H4 (cell line): ENCODE measurements around the gene XIRP1. TPM values are rescaled to one million over a fixed set of nuclear protein-coding genes. Genes with fewer than 3 reads are reported as not detected.
"Not testable (repeated sequence)": the region's sequence is repeated elsewhere in the genome, so short reads cannot be mapped to it uniquely, and the experiment has no call there.

Experiments used
- DNase-seq: peaks from one replicate; pipeline ENCODE4 v3.0.0-alpha.2; 2015; ENCODE audit warnings: low spot score
- total RNA-seq: library from RNA; depleted of rRNA; stranded (reverse); fragments of >200 nt; shearing (Covaris generic); gene quantifications from 2 replicates; pipeline ENCODE4 v1.2.3, GENCODE V29; 2014

XIRP1 gene
- total RNA-seq, 1 experiment from 2014 or later: not detected

GRCh38 chr3:39185326-39185958, 7.0 kb downstream of the XIRP1 start:
- DNase-seq: no peak

DNA sequence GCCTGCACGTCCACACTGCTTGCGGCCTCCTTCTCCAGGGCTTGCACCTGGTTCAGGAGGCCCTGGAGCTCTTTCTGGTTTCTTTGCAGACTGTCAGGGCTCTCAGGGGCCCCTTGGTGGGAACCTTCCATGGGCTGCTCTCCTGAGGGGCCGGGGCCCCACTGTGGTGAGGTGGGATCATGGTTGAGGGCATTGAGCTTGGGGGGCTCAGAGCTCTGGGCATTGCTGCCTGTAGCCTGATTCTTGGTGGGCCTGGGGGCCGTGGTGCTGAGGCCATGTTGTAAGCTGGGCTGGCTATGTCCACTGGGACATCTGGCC, 7.5 kb downstream of the XIRP1 start:
- no peak for DNase-seq

GRCh38 chr3:39184081-39184967, 8.1 kb downstream of the XIRP1 start:
- DNase-seq: no peak

DNA sequence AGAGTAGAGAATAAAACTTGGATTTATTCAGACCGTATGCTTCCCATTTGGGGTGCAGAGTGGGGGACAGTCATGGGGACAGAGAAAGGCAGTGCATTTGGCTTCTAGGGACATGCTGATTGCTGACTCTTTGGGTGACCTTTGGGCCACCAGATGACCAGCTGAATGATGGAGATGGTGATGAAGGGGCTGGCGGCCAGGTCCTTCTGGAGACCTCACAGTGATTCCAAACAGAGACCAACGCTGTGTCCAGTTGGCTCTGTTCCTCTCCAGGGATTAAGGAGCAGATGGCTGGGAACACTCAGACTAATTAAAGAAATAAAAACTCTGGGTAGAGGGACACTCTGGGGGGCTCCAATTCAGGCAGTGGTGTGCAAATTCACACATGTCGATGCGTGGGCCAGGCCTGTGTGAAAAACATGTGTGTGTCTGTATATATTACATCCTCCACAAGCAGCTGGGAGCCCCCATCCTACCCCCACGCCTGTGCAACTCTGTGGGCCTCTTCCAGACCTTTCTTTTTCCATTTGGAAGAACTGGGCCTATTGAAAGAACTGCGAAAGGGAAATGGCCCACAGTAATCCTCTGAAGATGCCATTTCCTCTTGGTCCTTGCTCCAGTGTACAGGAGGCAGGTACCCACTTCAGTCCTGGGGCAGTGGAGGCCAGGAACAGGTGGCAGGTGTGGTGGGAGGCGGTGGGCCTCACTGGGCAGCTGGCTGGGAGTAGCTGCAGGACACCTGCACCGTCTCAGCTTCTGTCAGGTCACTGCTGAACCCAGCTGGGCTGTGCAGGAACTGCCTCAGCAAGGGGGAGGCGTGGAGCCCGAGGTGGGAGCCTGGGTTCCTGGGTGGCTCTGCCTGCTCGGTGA, 8.9 kb downstream of the XIRP1 start:
- no peak for DNase-seq

DNA sequence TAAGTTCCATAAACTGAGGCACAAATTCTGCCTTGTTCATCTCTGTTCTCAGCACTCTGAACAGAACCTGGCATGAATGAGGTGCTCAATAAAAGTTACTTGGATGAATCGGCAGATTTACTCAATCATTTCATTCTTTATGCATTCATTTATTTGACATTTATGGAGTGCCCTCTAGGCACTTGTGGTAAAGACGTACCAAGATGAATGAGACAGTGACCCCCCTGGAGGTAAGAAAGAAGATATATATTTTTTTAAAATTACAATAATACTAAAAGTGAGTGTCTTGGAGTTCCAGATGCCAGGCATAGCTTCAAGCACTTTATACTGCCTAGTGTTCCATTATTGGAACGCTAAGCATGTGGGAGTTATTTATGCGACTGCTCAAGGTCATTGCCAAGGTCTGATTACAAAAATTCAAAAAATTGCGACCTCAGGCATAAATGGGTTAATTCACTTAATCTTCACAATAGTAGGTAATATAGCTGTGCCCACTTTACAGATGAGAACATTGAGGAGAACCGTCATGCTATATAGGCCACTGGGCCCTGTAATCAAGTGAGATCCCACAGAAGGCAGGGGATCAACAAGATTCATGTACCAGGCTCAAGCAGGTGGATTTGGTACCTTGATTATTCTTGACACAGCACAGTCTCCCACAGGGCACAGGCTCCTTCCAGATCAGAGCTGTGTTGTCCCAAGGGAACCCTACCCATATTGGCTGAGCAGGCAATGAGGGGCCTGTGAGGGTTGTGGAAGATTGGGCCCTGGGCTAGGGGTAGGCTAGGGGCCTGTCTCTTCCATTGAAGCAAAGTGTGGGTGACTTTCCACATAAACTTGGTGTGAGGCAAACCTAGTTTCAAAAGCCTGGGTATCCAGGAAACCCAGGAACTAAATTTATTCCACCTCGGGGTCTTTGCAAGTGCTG, 10.7 kb downstream of the XIRP1 start:
- no peak for DNase-seq

DNA sequence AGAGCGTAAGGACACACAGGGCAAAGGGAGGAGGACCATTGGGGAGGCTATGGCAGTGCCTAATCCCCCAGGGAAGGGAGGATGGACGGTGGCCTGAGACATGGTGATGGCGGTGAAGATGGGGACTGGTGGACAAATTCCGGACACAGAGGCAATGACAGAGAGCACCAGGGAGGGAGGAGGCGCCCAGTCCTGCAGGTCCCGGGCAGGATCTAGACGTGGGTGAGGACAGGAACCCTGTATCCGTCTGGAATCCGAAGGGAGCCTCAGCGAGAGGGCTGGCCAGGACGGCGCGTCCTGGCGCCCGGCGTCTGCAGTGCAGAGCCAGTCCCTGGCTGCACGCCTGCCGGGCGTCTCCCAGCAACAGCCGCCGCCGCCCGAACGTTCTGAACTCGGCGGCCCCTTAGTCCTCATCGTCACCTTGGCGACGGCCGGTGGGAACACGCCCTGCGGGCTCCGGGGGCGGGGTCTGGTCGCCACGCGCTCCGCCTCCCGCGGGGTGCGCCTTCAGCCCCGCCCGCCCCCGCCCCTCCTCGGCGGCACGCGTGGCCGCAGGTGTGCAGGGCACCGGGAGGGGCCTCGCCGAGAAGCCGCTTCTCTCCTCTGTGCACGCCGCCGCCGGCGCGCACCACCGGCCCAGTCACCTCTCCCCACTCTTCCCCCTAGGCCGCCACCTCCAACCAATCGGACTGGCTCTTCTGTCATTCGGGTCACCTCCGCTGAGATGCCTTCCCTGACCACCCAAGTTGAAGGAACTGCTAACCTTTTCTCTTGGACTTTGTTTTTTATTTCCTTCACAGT, 11.6 kb downstream of the XIRP1 start:
- DNase-seq: peak; percentile 74

GRCh38 chr3:39180183-39180545, 12.2 kb downstream of the XIRP1 start:
- no peak for DNase-seq

- peak; percentile 18 for DNase-seq
Measured at GRCh38 chr3:39178553-39178952, 13.8 kb downstream of the XIRP1 start.

GRCh38 chr3:39177708-39178332, 14.6 kb downstream of the XIRP1 start:
- peak; percentile 85 for DNase-seq

- DNase-seq: no peak
Measured at GRCh38 chr3:39176025-39176714, 16.2 kb downstream of the XIRP1 start.

GRCh38 chr3:39173318-39174125, 18.9 kb downstream of the XIRP1 start:
- no peak for DNase-seq

GRCh38 chr3:39171860-39172259, 20.5 kb downstream of the XIRP1 start:
- no peak for DNase-seq

DNA sequence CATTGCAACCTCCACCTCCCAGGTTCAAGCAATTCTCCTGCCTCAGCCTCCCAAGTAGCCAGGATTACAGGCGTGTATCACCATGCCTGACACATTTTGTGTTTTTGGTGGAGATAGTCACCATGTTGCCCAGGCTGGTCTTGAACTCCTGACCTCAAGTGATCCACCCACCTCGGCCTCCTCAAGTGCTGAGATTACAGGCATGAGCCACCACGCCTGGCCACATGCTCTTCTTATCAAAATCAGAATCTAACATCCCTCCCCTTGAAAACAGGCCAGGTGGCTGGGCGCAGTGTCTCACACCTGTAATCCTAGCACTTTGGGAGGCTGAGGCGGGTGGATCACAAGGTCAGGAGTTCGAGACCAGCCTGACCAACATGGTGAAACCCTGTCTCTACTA, 21.5 kb downstream of the XIRP1 start:
- not testable (repeated sequence) for DNase-seq

GRCh38 chr3:39170461-39170860, 21.9 kb downstream of the XIRP1 start:
- no peak for DNase-seq

DNA sequence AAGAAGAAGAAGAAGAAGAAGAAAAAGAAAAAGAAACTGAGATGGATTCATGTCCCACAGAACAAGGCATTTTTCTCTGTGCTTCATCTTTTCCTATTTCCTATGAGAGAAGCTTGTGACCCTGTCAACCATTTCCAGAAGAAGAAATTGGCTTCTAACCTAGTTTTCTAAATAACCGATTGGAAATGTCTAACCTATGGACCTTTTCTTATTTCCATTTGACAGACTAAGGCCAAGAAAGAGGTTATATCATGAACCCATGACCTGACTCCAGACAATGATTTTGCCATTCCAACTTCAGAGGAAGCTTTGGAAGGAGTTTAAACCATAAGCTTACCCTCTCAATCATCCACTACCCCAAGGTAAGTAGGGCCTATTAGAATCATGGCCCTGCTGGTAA, 22.7 kb downstream of the XIRP1 start:
- DNase-seq: no peak

- no peak for DNase-seq
Measured at GRCh38 chr3:39168156-39168780, 24.1 kb downstream of the XIRP1 start.

GRCh38 chr3:39166932-39167532, 25.4 kb downstream of the XIRP1 start:
- DNase-seq: peak; percentile 52
